GM12891 (cell line): ENCODE data around the gene CAMTA1.

ENCODE experiments used
- DNase-seq: peaks from one replicate; pipeline ENCODE4 v3.0.0; 2011; ENCODE audit warnings: low spot score; ENCODE audit not compliant: insufficient read length
- FAIRE-seq: peaks from 2 replicates; lab custom pipeline; 2011; peaks lifted over from hg19 to GRCh38; lab: Jason Lieb, UNC
- PAX5 ChIP-seq: IDR thresholded peaks from 2 replicates; pipeline ENCODE4 v1.6.1; 2011; ENCODE audit warnings: low read length, moderate library complexity, mild to moderate bottlenecking; ENCODE audit not compliant: insufficient read depth, severe bottlenecking
- POLR2A ChIP-seq: IDR thresholded peaks from 2 replicates; pipeline ENCODE4 v1.6.1; 2011; ENCODE audit warnings: low read depth, low read length, control low read depth
- POLR2AphosphoS5 ChIP-seq: IDR thresholded peaks from 2 replicates; pipeline ENCODE4 v1.6.1; 2011; ENCODE audit warnings: low read depth, low read length, control low read depth
- POU2F2 ChIP-seq: IDR thresholded peaks from 2 replicates; pipeline ENCODE4 v1.6.1; 2011; ENCODE audit warnings: low read depth, mild to moderate bottlenecking, control low read depth, low read length, moderate library complexity
- SPI1 ChIP-seq: IDR thresholded peaks from 2 replicates; pipeline ENCODE4 v1.6.1; 2011; ENCODE audit warnings: low read depth, low read length, control low read depth
- TAF1 ChIP-seq: IDR thresholded peaks from 2 replicates; pipeline ENCODE4 v1.6.1; 2011; ENCODE audit warnings: low read depth, low read length, control low read depth

Gene CAMTA1

DNA sequence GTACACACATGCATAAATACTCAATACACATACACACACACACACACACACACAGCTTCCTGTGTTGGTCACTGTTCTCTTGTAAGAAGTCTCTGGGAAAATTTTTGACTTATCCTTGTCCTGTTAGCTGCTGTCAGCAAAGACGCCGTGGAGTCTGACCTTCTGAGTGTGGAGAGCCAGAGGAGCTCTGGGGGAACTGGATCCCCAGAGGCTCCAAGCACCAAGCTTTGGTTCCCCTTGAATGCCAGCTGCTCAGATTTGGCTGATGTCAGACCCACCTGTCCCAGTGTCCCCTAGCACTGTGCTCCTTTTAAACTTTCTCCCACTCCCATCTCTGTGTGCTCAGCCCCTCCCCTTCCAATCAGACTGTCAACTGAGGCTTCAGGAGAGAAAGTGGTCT is 319.1 kb downstream of the CAMTA1 start:
- TF ChIP-seq POLR2A (no peak), SPI1 (no peak), POLR2AphosphoS5 (no peak), TAF1 (no peak), POU2F2 (no peak), PAX5 (no peak)
- DNase-seq (no peak), FAIRE-seq (no peak)

DNA sequence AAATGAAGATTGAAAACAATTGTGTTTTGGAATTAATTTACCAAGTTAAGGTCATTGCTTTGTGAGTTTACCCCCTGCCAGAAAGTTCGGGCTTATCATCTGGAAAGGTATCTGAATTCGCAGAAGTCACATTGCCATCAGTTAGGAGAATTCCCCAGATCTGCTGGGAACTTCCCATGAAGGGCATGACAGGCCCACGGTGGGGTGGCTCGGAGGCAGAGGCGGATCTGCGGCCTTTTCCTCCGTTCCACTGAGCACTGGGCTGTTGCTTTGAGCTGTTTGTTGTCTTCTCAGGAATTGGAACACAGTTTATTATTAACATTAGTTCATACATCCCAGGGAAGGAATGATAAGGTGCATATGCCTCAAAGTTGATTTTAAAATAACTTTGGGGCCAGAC is 320.0 kb downstream of the CAMTA1 start:
- TF ChIP-seq POU2F2 (no peak), POLR2A (no peak), SPI1 (no peak), POLR2AphosphoS5 (no peak), PAX5 (no peak), TAF1 (no peak)
- FAIRE-seq = no peak

DNA sequence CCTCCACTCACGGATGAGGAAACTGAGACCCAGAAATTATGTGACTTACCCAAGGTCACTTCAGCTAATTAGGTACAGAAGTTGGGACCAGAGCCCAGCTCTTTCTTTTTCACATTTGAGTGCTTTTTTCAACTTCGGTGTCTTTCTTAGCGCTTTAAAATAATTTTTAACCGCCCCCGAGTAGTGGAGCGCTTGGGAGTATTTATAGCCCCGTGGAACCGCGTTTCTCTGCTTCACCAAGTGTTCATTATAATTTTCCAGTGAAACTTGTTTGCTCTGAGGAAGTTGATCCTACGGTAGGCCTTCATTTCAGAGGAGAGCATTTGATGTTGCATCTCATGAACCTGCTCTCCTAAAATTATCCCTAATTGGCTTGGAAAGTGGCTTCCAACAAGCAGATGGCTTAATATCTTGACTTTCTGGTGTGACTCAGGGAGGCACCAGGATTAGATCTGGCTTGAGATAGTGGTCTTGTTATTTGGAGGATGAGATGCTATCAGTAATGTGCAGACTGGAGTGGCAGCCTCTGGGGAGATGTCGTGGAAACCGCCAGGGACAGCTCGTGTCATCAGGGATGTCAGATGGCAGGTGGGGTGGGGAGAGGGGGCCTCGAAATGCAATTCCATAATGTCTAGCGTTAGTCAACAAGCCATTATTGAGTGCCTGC is 321.3 kb downstream of the CAMTA1 start:
- FAIRE-seq = no peak
- DNase-seq = no peak

More for the DNA sequence above, 320.0 kb downstream of the CAMTA1 start:
- no peak for DNase-seq

DNA sequence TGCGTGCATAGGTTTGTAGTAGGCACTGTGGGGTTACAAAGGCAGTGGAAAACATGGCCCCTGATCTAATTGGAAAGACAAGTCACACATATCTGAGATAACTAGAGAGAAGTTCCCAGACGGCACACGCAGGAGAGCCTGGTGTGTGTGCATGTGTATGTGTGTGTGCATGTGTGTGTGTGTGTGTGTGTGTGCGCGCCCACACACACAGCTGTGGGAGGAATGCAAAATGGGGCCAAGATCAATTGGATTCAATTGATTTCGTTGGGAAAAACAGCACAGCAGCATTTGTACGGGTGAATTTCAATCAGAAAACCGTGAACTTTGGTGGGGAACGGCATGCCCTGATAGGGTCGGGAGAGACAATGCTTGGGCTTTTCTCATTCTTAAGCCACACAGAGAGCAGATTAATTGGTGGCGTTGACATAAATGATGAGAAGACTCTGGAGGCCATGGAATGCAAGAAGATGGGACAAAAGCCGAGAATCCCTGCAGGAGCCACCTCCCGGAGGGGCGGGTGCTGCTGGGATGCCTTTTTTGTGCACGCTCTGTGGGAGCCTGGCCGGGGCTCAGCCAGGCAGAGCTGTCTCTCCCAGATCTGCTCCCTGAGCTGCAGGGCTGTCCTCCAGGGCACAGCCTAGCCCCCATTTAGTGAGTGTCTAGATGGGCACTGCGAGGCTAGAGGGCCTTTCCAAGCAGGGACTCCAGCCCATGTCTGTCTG is 322.0 kb downstream of the CAMTA1 start:
- DNase-seq = no peak
- TF ChIP-seq PAX5 (no peak), TAF1 (no peak), POLR2AphosphoS5 (no peak), SPI1 (no peak), POU2F2 (no peak)
- no peak for FAIRE-seq

More for the DNA sequence above, 321.3 kb downstream of the CAMTA1 start:
- TF ChIP-seq POLR2A (no peak), POLR2AphosphoS5 (no peak), POU2F2 (no peak), SPI1 (no peak), TAF1 (no peak), PAX5 (no peak)

DNA sequence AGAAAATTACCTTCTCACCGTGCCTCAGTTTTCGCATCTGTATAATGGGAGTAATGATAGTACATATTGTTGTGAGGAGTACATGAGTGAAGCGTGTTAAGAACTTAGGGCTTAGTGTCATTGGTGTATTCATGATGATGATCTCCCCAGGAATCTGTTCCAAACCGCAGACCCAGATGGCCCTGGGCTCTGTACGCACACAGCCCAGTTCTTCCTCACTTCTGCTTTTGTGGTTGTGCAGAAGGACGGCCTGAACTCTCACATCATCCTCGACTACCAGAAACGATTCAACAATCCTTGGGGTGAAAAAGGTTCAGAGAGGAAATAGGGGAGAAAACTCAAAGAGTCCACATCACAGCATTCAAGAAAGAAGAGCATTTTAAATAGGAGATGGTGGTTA is 323.0 kb downstream of the CAMTA1 start:
- peak; percentile 32 for DNase-seq
- FAIRE-seq = no peak
- TF ChIP-seq SPI1 (peak; percentile 87), POU2F2 (no peak)

DNA sequence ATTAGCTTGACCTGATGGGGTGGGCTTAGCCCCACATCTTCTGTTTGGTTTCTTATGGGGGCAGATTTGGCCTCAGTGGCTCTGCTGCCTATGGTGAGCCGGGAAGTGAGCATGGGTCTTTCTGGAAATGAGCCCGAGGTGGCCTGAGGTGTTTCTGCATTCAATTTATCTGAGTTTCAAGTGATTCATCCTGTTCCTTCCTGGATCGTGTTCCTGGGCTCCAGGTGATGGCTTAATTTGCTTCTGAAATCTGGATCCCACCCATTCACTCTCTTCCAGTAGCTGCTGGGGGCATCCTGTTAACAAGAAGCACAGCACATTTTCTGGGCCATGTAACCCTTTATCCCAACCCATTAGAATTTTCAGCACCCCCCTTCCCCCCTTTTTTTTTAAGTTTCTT is 324.6 kb downstream of the CAMTA1 start:
- TF ChIP-seq PAX5 (no peak), TAF1 (no peak), POLR2A (no peak), POLR2AphosphoS5 (no peak), SPI1 (no peak), POU2F2 (no peak)
- DNase-seq (no peak), FAIRE-seq (no peak)

DNA sequence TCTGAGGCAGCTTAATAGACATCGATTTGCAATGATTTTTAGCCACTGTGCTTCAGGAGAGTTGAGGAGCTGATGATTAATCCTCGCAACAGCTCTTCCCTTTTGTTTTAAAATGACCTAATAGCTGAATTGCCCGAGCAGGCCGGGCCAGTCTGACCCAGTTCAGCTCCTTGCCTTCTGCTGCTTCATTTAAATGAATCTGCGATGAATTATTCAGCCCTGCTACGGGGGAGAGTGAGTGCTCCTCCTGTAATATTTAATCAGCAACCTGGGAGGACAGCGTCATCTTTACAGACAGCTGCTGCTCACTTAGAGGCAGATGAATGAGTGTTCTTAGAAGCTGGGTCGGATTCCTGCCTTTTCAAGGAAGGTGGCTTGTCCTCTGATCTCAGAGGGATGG is 325.1 kb downstream of the CAMTA1 start:
- DNase-seq (no peak), FAIRE-seq (no peak)
- no peak for TF ChIP-seq POU2F2

DNA sequence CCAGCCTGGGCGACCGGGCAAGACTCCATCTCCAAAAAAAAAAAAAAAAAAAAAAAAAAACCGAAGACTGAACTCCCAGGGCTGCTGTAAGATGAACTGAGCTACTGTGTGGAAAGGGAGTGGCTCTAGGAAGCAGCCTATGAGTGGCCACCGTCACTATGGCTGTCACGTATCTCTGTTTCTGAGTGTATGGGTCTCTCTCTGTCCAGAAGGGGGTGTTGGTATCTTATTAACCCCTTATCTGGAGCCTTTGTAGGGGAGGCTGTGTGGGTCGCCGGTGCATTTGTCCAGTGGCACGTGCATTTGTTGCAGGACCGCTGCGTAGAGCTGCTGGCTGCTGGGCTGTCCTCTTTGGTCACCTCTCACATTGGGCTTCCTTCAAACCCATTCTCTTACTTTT is 326.6 kb downstream of the CAMTA1 start:
- FAIRE-seq (no peak), DNase-seq (no peak)
- TF ChIP-seq POLR2A (no peak), TAF1 (no peak), SPI1 (no peak), PAX5 (no peak), POLR2AphosphoS5 (no peak), POU2F2 (no peak)

DNA sequence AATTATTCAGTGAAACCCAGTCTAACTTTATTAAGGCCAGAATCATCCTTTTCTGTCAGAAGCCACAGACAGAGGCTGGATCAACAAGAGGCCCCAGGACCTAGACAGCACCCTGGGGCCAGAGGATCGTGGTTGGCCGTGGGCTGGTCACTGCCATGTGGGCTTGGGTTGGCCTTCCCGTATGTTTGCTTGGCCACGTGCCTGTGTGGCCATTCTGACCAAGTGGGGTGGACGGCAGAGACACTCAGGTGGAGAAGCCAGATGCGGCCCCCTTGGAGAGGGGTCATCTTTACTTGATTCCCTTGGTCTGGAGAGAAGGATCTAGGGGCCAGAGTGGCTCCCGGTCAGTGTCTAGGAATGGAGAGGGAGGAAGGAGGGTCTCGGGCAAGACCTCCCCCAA is 327.9 kb downstream of the CAMTA1 start:
- DNase-seq = no peak
- FAIRE-seq = no peak
- TF ChIP-seq POLR2AphosphoS5 (no peak), POLR2A (no peak), PAX5 (no peak), POU2F2 (no peak), TAF1 (no peak), SPI1 (no peak)

DNA sequence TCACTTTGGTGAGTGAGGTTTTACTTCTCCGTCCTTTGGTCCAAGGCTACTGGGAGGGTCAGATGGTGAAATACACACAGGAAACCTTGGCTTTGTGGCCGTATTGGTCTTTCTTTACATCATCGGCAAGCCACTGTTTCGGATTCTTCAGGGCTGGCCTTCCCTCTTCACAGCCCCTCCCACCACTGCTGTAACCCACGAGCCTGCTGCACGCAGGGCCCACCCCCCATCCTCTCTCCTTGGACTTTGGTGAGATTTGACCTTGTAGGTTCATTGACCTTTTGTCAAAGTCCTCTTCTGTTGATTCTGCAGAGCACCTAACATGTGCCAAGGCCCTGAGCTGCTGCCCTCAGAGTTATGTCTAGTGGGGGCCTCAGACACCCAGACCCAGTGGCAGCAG is 328.6 kb downstream of the CAMTA1 start:
- TF ChIP-seq SPI1 (no peak), POLR2A (no peak), POLR2AphosphoS5 (no peak), PAX5 (no peak), POU2F2 (no peak), TAF1 (no peak)
- FAIRE-seq = no peak
- no peak for DNase-seq
